Testis (tissue), 2 donors: Measurements from ENCODE around the gene SMARCC2.

ENCODE experiments used
- CTCF ChIP-seq, 3 experiments: fragments of 450-650 bp in 2 of 3; fragments of 200-600 bp in 1 of 3; sonication (generic) in 1 of 3; IDR thresholded peaks; one replicate each; pipeline ENCODE4 v1.5.1; 2016 to 2019; ENCODE audit warnings: antibody characterized with exemption in 3 of 3, mild to moderate bottlenecking in 2 of 3, moderate library complexity in 1 of 3
- POLR2A ChIP-seq: fragments of 450-650 bp; IDR thresholded peaks from one replicate; pipeline ENCODE4 v1.6.1; 2017; ENCODE audit warnings: antibody characterized with exemption, mild to moderate bottlenecking, moderate library complexity

GRCh38 chr12:56186957-56187356 is 2.3 kb downstream of the SMARCC2 start:
- TF ChIP-seq CTCF (IDR thresholded peaks at IDR 0.05): no peak
- no peak for TF ChIP-seq POLR2A
